Thyroid gland (tissue), 4 donors: Measurements from ENCODE around the gene PRICKLE1.

Source experiments
- CTCF ChIP-seq, 6 experiments: fragments of 200-600 bp in 3 of 6; fragments of 450-650 bp in 3 of 6; sonication (generic) in 3 of 6; IDR thresholded peaks; one replicate each; pipeline ENCODE4 v1.5.1; 2016 to 2019; ENCODE audit warnings: antibody characterized with exemption in 6 of 6, mild to moderate bottlenecking in 2 of 6, inconsistent platforms in 1 of 6, moderate library complexity in 1 of 6
- POLR2A ChIP-seq, 2 donors: fragments of 450-650 bp; IDR thresholded peaks; one replicate each; pipeline ENCODE4 v1.6.1; 2017; ENCODE audit warnings: antibody characterized with exemption in 2 of 2, mild to moderate bottlenecking in 2 of 2, moderate library complexity in 1 of 2

- TF ChIP-seq CTCF (IDR thresholded peaks at IDR 0.05) (no peak), POLR2A (IDR thresholded peaks at IDR 0.05) (no peak)
These were observed 117.2 kb downstream of the PRICKLE1 start for GRCh38 chr12:42472376-42472775.
